ENCODE measurements around the gene FAM25G.
A peak's percentile ranks its signal among the peaks of the same experiment; 100 is the strongest.

The FAM25G gene

GRCh38 chr10:47444047-47444446, 47.5 kb downstream of the FAM25G start:
- Histone ChIP-seq H3K4me1 (ENCODE audit: control insufficient read depth, insufficient read depth, low read length) (no peaks in the 10 kb centered on the region), H3K4me3 (ENCODE audit: low read length) (no peak overlapping the region), H3K27me3 (replicated peaks; ENCODE audit: control insufficient read depth, insufficient read depth, low read length) (peaks cover 28% of the 10 kb centered on the region), H3K36me3 (ENCODE audit: control insufficient read depth, insufficient read depth, low read length, severe bottlenecking) (no peaks in the 10 kb centered on the region), H3K9ac (ENCODE audit: low read length) (no peak overlapping the region), H3K9me3 (ENCODE audit: control insufficient read depth, low read length) (peaks cover 23% of the 10 kb centered on the region)
- no peak for DNase-seq (ENCODE audit: low read depth)

- Histone ChIP-seq H3K9ac (ENCODE audit: low read length) (no peak overlapping the region), H3K9me3 (ENCODE audit: control insufficient read depth, low read length) (peaks cover 23% of the 10 kb centered on the region), H3K4me3 (ENCODE audit: low read length) (no peak overlapping the region), H3K27me3 (replicated peaks; ENCODE audit: control insufficient read depth, insufficient read depth, low read length) (peaks cover 28% of the 10 kb centered on the region), H3K36me3 (ENCODE audit: control insufficient read depth, insufficient read depth, low read length, severe bottlenecking) (no peaks in the 10 kb centered on the region), H3K4me1 (ENCODE audit: control insufficient read depth, insufficient read depth, low read length) (no peaks in the 10 kb centered on the region)
- no peak for DNase-seq (ENCODE audit: low read depth)
These were observed 48.4 kb downstream of the FAM25G start for GRCh38 chr10:47443145-47443544.

GRCh38 chr10:47442351-47442750, 49.1 kb downstream of the FAM25G start:
- Histone ChIP-seq H3K9me3 (ENCODE audit: control insufficient read depth, low read length) (peaks cover 23% of the 10 kb centered on the region), H3K27me3 (replicated peaks; ENCODE audit: control insufficient read depth, insufficient read depth, low read length) (peaks cover 28% of the 10 kb centered on the region), H3K9ac (ENCODE audit: low read length) (no peak overlapping the region), H3K4me3 (ENCODE audit: low read length) (no peak overlapping the region), H3K4me1 (ENCODE audit: control insufficient read depth, insufficient read depth, low read length) (no peaks in the 10 kb centered on the region), H3K36me3 (ENCODE audit: control insufficient read depth, insufficient read depth, low read length, severe bottlenecking) (no peaks in the 10 kb centered on the region)
- DNase-seq (ENCODE audit: low read depth) = no peak

GRCh38 chr10:47441938-47442337, 49.6 kb downstream of the FAM25G start:
- H3K27me3 ChIP-seq (replicated peaks; ENCODE audit: control insufficient read depth, insufficient read depth, low read length) = peaks cover 28% of the 10 kb centered on the region

GRCh38 chr10:47440207-47440606, 51.3 kb downstream of the FAM25G start:
- Histone ChIP-seq H3K36me3 (ENCODE audit: control insufficient read depth, insufficient read depth, low read length, severe bottlenecking) (no peaks in the 10 kb centered on the region), H3K4me3 (ENCODE audit: low read length) (no peak overlapping the region), H3K9ac (ENCODE audit: low read length) (no peak overlapping the region), H3K9me3 (ENCODE audit: control insufficient read depth, low read length) (peaks cover 16% of the 10 kb centered on the region), H3K27me3 (replicated peaks; ENCODE audit: control insufficient read depth, insufficient read depth, low read length) (peaks cover 34% of the 10 kb centered on the region), H3K4me1 (ENCODE audit: control insufficient read depth, insufficient read depth, low read length) (no peaks in the 10 kb centered on the region)
- DNase-seq (ENCODE audit: low read depth) = no peak

More at GRCh38 chr10:47441938-47442337, 49.6 kb downstream of the FAM25G start:
- Histone ChIP-seq H3K9ac (ENCODE audit: low read length) (no peak overlapping the region), H3K4me3 (ENCODE audit: low read length) (no peak overlapping the region), H3K4me1 (ENCODE audit: control insufficient read depth, insufficient read depth, low read length) (no peaks in the 10 kb centered on the region), H3K9me3 (ENCODE audit: control insufficient read depth, low read length) (peaks cover 24% of the 10 kb centered on the region), H3K36me3 (ENCODE audit: control insufficient read depth, insufficient read depth, low read length, severe bottlenecking) (no peaks in the 10 kb centered on the region)
- DNase-seq (ENCODE audit: low read depth) = no peak

GRCh38 chr10:47438857-47439474, 52.5 kb downstream of the FAM25G start:
- no peaks in the 10 kb centered on the region for H3K36me3 ChIP-seq (ENCODE audit: control insufficient read depth, insufficient read depth, low read length, severe bottlenecking)
- H3K4me1 ChIP-seq (ENCODE audit: control insufficient read depth, insufficient read depth, low read length) = no peaks in the 10 kb centered on the region
- H3K9ac ChIP-seq (ENCODE audit: low read length) = no peak overlapping the region
- peak; percentile 71 for DNase-seq (ENCODE audit: low read depth)
- H3K9me3 ChIP-seq (ENCODE audit: control insufficient read depth, low read length) = peaks cover 22% of the 10 kb centered on the region
- no peak overlapping the region for H3K4me3 ChIP-seq (ENCODE audit: low read length)
- peaks cover 41% of the 10 kb centered on the region for H3K27me3 ChIP-seq (replicated peaks; ENCODE audit: control insufficient read depth, insufficient read depth, low read length)

All from adipocyte (in vitro differentiated cells).